ENCODE results near the gene UBE2QL1. TPM values are rescaled to one million over a fixed set of nuclear protein-coding genes. Genes with fewer than 3 reads are reported as not detected.

UBE2QL1 gene
- polyA plus RNA-seq, 1 experiment, result not detected

GRCh38 chr5:6427694-6428093 lies 21.0 kb upstream of the UBE2QL1 start:
- ChIA-PET POLR2A (no interaction called here), CTCF (no interaction called here)
- no peak overlapping the region for H3K27ac ChIP-seq (ENCODE audit: low read depth, low read length)
- DNase-seq (ENCODE audit: low read depth, low spot score), result no peak
- no peak overlapping the region for H3K4me3 ChIP-seq (ENCODE audit: low read depth, low read length)
- no peaks in the 10 kb centered on the region for H3K27me3 ChIP-seq (ENCODE audit: control insufficient read depth, insufficient read depth, low read length)
- no peaks in the 10 kb centered on the region for H3K9me3 ChIP-seq (ENCODE audit: control insufficient read depth, insufficient read depth, low read length)
- TF ChIP-seq CTCF (IDR thresholded peaks at IDR 0.05; ENCODE audit: low read depth, low read length), result no peak

GRCh38 chr5:6430418-6431028 lies 18.1 kb upstream of the UBE2QL1 start:
- Histone ChIP-seq H3K27ac (ENCODE audit: low read depth, low read length) (no peak overlapping the region), H3K4me3 (ENCODE audit: low read depth, low read length) (no peak overlapping the region), H3K27me3 (ENCODE audit: control insufficient read depth, insufficient read depth, low read length) (no peaks in the 10 kb centered on the region), H3K9me3 (ENCODE audit: control insufficient read depth, insufficient read depth, low read length) (no peaks in the 10 kb centered on the region)
- TF ChIP-seq CTCF (IDR thresholded peaks at IDR 0.05; ENCODE audit: low read depth, low read length), result no peak
- POLR2A ChIA-PET, result no interaction called here
- DNase-seq (ENCODE audit: low read depth, low spot score), result no peak
- CTCF ChIA-PET, result no interaction called here

- Histone ChIP-seq H3K27ac (ENCODE audit: low read depth, low read length) (no peak overlapping the region), H3K9me3 (ENCODE audit: control insufficient read depth, insufficient read depth, low read length) (no peaks in the 10 kb centered on the region), H3K27me3 (ENCODE audit: control insufficient read depth, insufficient read depth, low read length) (no peaks in the 10 kb centered on the region), H3K4me3 (ENCODE audit: low read depth, low read length) (no peak overlapping the region)
- DNase-seq (ENCODE audit: low read depth, low spot score), result no peak
- ChIA-PET POLR2A (no interaction called here), CTCF (no interaction called here)
- no peak for TF ChIP-seq CTCF (IDR thresholded peaks at IDR 0.05; ENCODE audit: low read depth, low read length)
These were observed 17.2 kb upstream of the UBE2QL1 start for GRCh38 chr5:6431214-6432195.

- no peaks in the 10 kb centered on the region for H3K27me3 ChIP-seq (ENCODE audit: control insufficient read depth, insufficient read depth, low read length)
- H3K9me3 ChIP-seq (ENCODE audit: control insufficient read depth, insufficient read depth, low read length), result no peaks in the 10 kb centered on the region
- no peak overlapping the region for H3K27ac ChIP-seq (ENCODE audit: low read depth, low read length)
- TF ChIP-seq CTCF (IDR thresholded peaks at IDR 0.05; ENCODE audit: low read depth, low read length), result no peak
- no peak for DNase-seq (ENCODE audit: low read depth, low spot score)
- no peak overlapping the region for H3K4me3 ChIP-seq (ENCODE audit: low read depth, low read length)
- ChIA-PET CTCF (no interaction called here), POLR2A (no interaction called here)
These were observed 16.5 kb upstream of the UBE2QL1 start for GRCh38 chr5:6432206-6432605.

GRCh38 chr5:6434731-6435130 lies 13.9 kb upstream of the UBE2QL1 start:
- TF ChIP-seq CTCF (IDR thresholded peaks at IDR 0.05; ENCODE audit: low read depth, low read length), result no peak
- no peak overlapping the region for H3K27ac ChIP-seq (ENCODE audit: low read depth, low read length)
- no peaks in the 10 kb centered on the region for H3K9me3 ChIP-seq (ENCODE audit: control insufficient read depth, insufficient read depth, low read length)
- ChIA-PET CTCF (interaction anchor here (0.6 to 1.2 kb wide), 4 partner anchors 9 to 1255 kb away, joined by 3 to 6 read pairs (median 4); no protein-coding TSS in a partner anchor), POLR2A (no interaction called here)
- no peak overlapping the region for H3K4me3 ChIP-seq (ENCODE audit: low read depth, low read length)
- DNase-seq (ENCODE audit: low read depth, low spot score), result no peak
- H3K27me3 ChIP-seq (ENCODE audit: control insufficient read depth, insufficient read depth, low read length), result no peaks in the 10 kb centered on the region
